Erythroblast (primary cell): ENCODE data around the gene DICER1.
"Not testable (repeated sequence)": the region's sequence is repeated elsewhere in the genome, so short reads cannot be mapped to it uniquely, and the experiment has no call there.

Experiments
- DNase-seq, 2 experiments: peaks; one replicate each; lab custom pipeline; 2025; lab: John Stamatoyannopoulos, UW
- GATA1 ChIP-seq: IDR thresholded peaks from 2 replicates; pipeline ENCODE4 v1.6.1; 2011; ENCODE audit warnings: low read depth, mild to moderate bottlenecking, control low read depth, low read length, moderate library complexity
- POLR2A ChIP-seq: IDR thresholded peaks from 2 replicates; pipeline ENCODE4 v1.6.1; 2011; ENCODE audit warnings: mild to moderate bottlenecking, low read length

Gene DICER1

DNA sequence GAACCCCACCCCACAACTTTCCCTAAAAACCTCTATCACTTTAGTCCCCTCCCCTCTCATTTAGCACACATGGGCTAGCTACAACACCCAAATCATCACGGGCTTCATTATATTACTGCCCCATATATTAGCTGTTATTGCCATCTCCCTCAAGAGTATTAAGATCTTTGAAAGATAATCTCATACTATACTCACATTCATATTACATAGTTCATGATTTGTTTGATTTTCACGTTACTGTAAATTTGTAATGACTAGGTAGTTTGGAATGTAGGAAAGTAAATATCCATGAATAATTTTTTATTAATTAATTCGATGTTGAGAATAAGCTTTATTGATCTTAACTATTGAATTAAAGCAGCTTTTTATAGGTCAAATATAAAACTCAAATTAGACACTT lies 7.9 kb downstream of the DICER1 start:
- no peak for DNase-seq
- TF ChIP-seq POLR2A (no peak), GATA1 (no peak)

DNA sequence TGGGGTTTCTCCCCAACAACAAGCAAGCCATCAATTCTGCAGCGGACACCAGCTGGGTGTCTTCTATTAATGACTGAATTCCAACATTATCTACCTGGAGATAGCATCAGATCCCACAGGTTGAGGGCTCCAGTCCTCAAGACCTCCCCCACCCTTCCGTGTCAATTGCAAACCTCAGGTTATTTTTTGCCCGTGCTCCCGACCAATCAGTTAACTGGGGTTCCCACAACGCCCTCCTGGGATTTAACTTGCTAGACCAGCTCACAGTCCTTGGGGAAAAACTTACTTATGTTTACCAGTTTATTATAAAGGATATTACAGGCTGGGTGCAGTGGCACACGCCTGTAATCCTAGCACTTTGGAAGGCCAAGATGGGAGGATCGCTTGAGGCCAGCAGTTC lies 9.7 kb downstream of the DICER1 start:
- no peak for TF ChIP-seq POLR2A
- TF ChIP-seq GATA1: no peak
- DNase-seq: no peak

DNA sequence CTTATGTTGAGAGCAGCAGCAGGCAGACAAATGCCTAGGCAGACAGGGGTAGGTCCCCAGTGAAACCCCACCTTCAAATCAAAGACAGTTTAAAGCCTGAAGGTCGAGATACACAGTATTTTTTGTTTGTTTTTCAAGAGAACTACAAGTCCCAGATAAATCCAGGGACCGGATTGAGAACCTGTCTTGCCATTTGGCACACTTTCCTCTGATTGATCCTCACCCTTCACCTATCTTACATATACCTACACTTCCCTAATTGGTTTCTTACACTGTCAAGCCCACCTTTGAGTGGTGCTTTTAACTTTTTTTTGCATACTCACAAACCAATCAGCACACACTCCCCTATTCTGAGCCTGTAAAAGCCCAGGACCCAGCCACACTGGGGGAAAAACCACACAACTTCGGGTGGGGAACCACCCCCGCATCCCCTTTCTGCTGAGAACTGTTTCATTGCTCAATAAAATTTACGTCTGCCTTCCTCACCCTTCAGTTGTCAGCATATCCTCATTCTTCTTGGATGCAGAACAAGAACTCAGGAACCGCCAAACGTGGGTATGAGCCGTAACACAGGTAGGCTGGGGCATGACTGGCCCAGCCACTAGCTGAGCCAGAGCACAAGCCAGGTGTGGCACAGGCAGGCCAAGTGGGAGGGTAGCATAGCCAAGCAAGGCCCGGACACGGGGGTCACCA lies 11.1 kb downstream of the DICER1 start:
- TF ChIP-seq POLR2A (no peak), GATA1 (no peak)
- no peak for DNase-seq

DNA sequence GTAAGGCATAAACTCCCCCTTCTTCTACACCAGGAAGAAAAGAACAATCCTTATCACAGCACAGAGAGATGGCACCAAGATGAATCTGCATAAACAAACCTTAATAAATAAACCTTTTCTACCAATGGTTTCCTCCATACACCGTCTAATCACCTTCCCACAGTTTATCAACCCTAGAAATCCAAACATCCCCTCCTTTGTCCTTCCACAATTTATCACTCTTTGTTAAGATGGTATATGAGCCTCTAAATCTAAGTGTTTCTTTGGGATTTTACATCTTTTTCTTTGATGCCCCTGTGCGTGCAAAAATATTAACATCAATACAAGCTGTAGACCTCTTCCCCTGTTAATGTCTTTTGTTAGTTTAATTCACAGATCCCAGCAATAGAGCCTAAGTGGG lies 12.5 kb downstream of the DICER1 start:
- TF ChIP-seq GATA1 (no peak), POLR2A (no peak)
- DNase-seq: peak in 1 of 2 experiments; percentile 6

DNA sequence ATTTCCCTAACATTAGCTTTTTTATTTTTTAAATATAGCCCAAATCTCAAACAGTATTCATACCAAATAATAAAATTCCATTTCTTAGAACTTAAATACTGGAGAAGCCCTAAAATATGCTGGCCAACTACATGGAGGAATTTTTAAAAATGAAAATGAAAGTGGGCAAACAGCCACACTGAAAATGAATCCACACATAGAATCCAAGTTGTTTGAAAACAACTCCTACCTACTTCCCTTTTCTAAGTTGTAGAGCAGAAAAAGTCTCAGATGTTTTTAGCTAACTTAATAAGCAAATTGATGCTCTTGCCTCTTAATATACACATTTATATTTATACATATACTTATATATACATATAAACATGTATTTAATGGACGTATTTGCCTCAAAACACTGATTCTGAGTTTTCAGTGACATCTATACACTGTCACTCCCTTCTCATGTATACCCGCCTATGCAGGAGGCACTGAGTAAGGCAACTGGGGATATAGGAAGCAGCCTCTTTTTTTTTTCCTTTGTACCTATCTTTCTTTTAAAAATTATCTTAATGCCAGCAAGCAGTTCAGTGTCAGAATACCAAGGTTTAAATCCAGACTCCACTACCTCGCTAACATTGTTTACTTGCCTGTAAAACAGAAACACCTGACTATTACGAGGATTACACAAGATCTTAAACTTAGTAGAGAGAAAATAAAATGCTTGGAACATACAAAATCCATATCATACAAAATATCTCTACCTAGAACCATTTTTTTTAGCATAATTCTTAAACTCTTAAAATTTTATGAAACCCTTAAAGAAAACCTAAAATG lies 13.3 kb downstream of the DICER1 start:
- TF ChIP-seq POLR2A (no peak), GATA1 (no peak)
- no peak for DNase-seq

DNA sequence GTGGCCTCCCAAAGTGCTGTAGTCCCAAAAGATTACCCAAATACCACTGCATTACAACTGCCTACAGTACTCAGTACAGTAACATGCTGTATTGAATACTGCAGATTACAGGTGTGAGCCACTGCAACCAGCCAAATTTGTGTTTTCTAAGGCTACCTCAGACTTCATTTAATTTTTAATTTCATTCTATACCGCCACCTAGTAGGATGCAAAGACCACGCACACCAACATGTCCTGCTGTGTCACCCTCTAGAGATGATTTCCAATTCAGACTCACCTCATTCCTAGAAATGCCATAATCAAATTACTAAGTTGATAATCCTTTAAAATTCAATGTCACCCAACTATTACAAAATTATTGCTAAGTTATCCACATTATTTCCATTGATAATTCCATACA lies 15.1 kb downstream of the DICER1 start:
- no peak for DNase-seq
- TF ChIP-seq POLR2A: no peak
- TF ChIP-seq GATA1: no peak

DNA sequence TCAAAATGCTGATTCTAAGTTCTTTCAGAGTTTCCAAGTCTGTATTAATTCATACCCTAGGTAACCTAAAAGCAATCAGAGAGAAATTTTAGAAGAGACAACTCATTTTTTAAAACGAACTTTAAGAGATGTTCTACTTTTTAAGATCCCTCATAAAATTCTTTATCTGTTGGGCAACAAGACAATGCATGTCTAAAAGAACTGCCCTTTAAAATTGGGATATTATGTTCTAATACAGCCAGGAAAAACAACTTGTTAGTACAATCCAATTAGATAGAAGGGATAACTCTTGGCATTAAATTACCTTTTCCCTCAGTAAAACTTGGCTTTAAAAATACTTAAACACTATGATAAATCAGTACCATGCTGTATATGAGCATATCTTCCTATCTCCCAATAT lies 15.6 kb downstream of the DICER1 start:
- TF ChIP-seq GATA1 (no peak), POLR2A (no peak)
- DNase-seq: no peak

DNA sequence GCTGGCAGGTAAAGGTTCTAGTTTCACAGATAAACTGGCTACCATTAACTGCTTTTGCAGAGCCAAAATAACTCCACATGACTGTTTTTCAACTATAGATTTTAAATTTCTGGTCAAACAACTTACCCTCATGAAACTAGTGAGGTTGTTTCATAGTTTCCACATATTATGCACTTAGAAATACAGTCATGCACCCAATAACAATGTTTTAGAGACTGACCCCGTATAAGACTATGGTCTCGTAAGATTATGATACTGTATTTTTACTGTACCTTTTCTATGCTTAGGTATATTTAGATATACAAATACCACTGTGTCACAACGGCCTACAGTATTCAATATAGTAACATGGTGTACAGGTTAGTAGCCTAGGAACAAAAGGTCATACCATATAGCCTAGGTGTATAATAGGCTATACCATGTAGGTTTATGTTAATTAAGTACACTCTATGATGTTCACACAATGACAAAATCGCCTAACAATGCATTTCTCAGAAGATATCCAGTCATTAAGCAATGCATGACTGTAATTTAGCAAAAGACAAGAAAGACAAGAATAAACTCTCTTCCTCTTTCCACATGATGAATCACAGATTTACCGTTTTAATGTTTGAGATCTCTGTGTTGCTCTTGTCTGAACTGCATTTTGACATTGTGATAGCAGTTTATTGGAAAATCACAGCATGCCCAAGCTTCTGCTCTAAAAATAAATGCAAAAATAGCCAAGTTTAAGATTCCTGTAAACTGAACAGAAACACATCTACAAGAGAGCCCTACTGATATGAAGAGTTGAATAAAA lies 17.1 kb downstream of the DICER1 start:
- TF ChIP-seq GATA1: no peak
- no peak for TF ChIP-seq POLR2A
- no peak for DNase-seq

DNA sequence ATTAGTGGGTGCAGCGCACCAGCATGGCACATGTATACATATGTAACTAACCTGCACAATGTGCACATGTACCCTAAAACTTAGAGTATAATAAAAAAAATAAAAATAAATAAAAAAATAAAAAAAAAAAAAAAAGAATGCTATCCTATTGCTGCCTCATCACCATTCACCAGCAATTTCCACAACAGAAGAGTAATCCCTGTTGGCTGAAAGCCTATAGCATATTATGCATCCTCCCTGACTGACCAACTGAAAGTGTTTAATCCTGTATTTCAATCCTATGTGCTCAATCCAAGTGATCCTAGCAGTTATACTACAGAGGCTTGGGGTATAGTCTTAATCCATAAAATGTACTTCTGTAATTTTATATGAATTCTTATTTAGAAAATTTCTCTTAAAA lies 18.5 kb downstream of the DICER1 start:
- TF ChIP-seq POLR2A: no peak
- no peak for TF ChIP-seq GATA1
- DNase-seq: no peak

DNA sequence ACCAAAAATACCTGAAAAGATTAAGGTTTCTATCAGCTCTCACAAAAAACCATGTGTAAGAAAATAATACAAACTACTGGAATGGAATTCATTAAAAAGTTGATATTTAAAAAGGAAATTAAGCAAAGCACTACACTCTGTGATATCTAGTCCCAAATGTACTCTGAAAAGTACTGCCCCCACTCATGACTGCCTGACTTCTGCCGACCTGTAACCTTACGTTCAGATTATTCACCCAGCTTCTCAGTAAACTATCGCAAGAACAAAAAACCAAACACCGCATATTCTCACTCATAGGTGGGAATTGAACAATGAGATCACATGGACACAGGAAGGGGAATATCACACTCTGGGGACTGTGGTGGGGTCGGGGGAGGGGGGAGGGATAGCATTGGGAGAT lies 18.9 kb downstream of the DICER1 start:
- DNase-seq: not testable (repeated sequence)

DNA sequence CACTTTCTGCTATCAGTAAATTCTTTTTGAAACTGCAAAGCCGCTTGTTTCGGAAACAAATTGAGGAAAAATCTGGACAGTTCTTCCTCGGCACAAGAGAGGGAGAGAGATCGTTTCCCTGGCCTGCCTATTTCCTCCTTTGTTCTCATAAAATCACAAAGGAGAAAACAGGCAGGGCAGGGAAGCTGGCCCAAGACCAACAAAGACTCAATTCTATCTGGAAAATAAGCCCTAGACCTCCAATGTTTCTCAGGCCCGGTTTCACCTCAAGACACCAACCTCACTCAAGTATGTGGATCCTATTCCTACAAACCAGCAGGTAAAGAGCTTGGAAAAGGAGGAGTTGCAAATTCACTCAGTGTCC lies 19.5 kb downstream of the DICER1 start:
- no peak for DNase-seq
- TF ChIP-seq POLR2A (no peak), GATA1 (no peak)

DNA sequence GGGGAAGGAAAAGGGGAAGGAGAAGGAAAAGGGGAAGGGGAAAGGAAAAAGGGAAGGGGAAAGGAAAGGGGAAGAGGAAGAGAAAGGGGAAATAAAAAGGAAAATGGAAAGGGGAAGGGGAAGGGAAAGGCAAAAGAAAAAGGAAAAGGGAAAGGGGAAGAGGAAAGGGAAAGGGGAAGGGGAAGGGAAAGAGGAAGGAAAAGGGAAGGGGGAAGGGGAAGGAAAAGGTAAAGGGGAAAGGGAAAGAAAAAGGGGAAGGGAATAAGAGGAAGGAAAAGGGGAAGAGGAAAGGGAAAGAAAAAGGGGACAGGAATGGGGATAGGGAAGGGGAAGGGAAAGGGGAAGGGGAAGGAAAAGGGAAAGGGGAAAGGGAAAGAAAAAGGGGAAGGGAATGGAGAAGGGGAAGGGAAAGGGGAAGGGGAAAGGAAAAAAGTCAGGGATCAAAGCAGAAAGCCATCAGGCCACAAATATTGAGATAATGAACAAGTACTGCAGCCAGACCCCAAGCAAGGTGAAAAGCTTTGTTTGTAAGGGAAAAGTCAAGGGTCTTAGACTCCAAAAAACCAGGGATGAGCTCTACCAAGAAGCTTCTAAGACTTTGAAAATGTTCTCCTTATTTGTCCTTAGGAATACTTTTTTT lies 20.0 kb downstream of the DICER1 start:
- TF ChIP-seq POLR2A: no peak
- no peak for TF ChIP-seq GATA1
- no peak for DNase-seq

DNA sequence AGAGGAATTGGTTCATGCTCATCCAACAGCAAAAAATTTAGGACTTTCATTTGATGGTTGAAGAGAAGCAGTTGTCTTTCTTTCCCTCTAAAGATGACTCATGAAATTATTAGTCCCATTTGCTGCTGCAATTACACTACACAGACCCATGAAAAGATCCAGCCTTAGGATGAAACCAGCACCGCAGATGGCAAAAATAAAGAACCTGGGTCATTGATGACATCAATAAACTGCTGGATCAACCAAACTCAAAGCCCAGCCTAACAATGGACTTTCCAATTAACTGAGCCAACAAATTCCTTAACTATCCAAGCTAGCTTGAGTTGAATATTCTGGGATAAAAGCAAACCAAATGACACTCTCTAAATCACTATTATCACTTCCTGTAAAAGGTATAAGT lies 20.7 kb downstream of the DICER1 start:
- TF ChIP-seq GATA1 (no peak), POLR2A (no peak)
- no peak for DNase-seq
